GM19455 (cell line): Measurements from ENCODE around the gene TMEM100.

Source experiments
- ATAC-seq: cut with Tn5 transposase; IDR thresholded peaks from one replicate; pipeline ENCODE4 v1.9.1; 2021; ENCODE audit not compliant: unreplicated experiment

Gene TMEM100

GRCh38 chr17:55745258-55745657 is 22.6 kb upstream of the TMEM100 start:
- no peak for ATAC-seq

- peak; percentile 38 for ATAC-seq
Observed at GRCh38 chr17:55743103-55743679, 20.5 kb upstream of the TMEM100 start.

GRCh38 chr17:55742272-55743102 is 19.8 kb upstream of the TMEM100 start:
- ATAC-seq: peak; percentile 78

- no peak for ATAC-seq
Observed at GRCh38 chr17:55741356-55741700, 18.7 kb upstream of the TMEM100 start.

- no peak for ATAC-seq
Observed at GRCh38 chr17:55740511-55741355, 18.1 kb upstream of the TMEM100 start.

GRCh38 chr17:55737976-55738501 is 15.4 kb upstream of the TMEM100 start:
- no peak for ATAC-seq

- no peak for ATAC-seq
Observed at GRCh38 chr17:55735731-55736405, 13.2 kb upstream of the TMEM100 start.

- ATAC-seq: peak; percentile 59
Observed at GRCh38 chr17:55734128-55734781, 11.6 kb upstream of the TMEM100 start.

GRCh38 chr17:55731586-55732250 is 9.1 kb upstream of the TMEM100 start:
- ATAC-seq: no peak

- no peak for ATAC-seq
Observed at GRCh38 chr17:55730808-55731207, 8.1 kb upstream of the TMEM100 start.

GRCh38 chr17:55730380-55730779 is 7.7 kb upstream of the TMEM100 start:
- ATAC-seq: no peak

GRCh38 chr17:55729484-55729883 is 6.8 kb upstream of the TMEM100 start:
- ATAC-seq: no peak

- ATAC-seq: no peak
Observed at GRCh38 chr17:55728833-55729232, 6.2 kb upstream of the TMEM100 start.

- ATAC-seq: no peak
Observed at GRCh38 chr17:55728361-55728760, 5.7 kb upstream of the TMEM100 start.

- no peak for ATAC-seq
Observed at GRCh38 chr17:55727920-55728319, 5.3 kb upstream of the TMEM100 start.

GRCh38 chr17:55727275-55727674 is 4.6 kb upstream of the TMEM100 start:
- no peak for ATAC-seq

- ATAC-seq: no peak
Observed at GRCh38 chr17:55726440-55726839, 3.8 kb upstream of the TMEM100 start.

GRCh38 chr17:55723488-55723848 is 804 bp upstream of the TMEM100 start:
- ATAC-seq: no peak

GRCh38 chr17:55722016-55722736 is 488 bp downstream of the TMEM100 start:
- no peak for ATAC-seq
